Testis (tissue), 2 donors: ENCODE data around the gene EYS.

Source experiments
- POLR2A ChIP-seq: fragments of 450-650 bp; IDR thresholded peaks from one replicate; pipeline ENCODE4 v1.6.1; 2017; ENCODE audit warnings: antibody characterized with exemption, mild to moderate bottlenecking, moderate library complexity
- TF ChIP-seq, protein P1 (sequence below), 3 experiments: fragments of 450-650 bp in 2 of 3; fragments of 200-600 bp in 1 of 3; sonication (generic) in 1 of 3; IDR thresholded peaks; one replicate each; pipeline ENCODE4 v1.5.1; 2016 to 2019; ENCODE audit warnings: antibody characterized with exemption in 3 of 3, mild to moderate bottlenecking in 2 of 3, moderate library complexity in 1 of 3

- TF ChIP-seq, protein P1, sequence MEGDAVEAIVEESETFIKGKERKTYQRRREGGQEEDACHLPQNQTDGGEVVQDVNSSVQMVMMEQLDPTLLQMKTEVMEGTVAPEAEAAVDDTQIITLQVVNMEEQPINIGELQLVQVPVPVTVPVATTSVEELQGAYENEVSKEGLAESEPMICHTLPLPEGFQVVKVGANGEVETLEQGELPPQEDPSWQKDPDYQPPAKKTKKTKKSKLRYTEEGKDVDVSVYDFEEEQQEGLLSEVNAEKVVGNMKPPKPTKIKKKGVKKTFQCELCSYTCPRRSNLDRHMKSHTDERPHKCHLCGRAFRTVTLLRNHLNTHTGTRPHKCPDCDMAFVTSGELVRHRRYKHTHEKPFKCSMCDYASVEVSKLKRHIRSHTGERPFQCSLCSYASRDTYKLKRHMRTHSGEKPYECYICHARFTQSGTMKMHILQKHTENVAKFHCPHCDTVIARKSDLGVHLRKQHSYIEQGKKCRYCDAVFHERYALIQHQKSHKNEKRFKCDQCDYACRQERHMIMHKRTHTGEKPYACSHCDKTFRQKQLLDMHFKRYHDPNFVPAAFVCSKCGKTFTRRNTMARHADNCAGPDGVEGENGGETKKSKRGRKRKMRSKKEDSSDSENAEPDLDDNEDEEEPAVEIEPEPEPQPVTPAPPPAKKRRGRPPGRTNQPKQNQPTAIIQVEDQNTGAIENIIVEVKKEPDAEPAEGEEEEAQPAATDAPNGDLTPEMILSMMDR (IDR thresholded peaks at IDR 0.05) = no peak
- no peak for TF ChIP-seq POLR2A
Measured at GRCh38 chr6:64100702-64101303, 1606.2 kb downstream of the EYS start.
